OCI-LY7 (cell line): ENCODE results near the gene PLCL1. TPM values are rescaled to one million over a fixed set of nuclear protein-coding genes. Genes with fewer than 3 reads are reported as not detected.

Experiments used
- BruUV-seq: library from RNA; stranded (reverse); fragments of 400-500 nt; replicated peaks from 2 replicates; lab custom pipeline; 2021; lab: Mats Ljungman, UMichigan
- CTCF ChIA-PET: fragments of 300-600 bp; sonication (Branson Sonifier 250); formaldehyde crosslinking; loops from one replicate; lab custom pipeline; 2022; ENCODE audit warnings: antibody characterized with exemption; ENCODE audit not compliant: unreplicated experiment; lab: Charles Lee
- POLR2A ChIA-PET: fragments of 300-600 bp; sonication (Branson Sonifier 250); formaldehyde crosslinking; loops from one replicate; lab custom pipeline; 2022; ENCODE audit warnings: antibody characterized with exemption; lab: Charles Lee
- DNase-seq: peaks from one replicate; pipeline ENCODE4 v3.0.0-alpha.2; 2015; ENCODE audit warnings: low spot score
- H2AFZ ChIP-seq: fragments of 200-600 bp; sonication (generic), shearing (Covaris generic); 2 replicates; pipeline ENCODE4 v1.6.1; 2014; ENCODE audit warnings: mild to moderate bottlenecking, antibody characterized with exemption, low read length, moderate library complexity
- H3K27ac ChIP-seq: fragments of 200-600 bp; sonication (generic); 2 replicates; pipeline ENCODE4 v1.5.1; 2014; ENCODE audit warnings: mixed run types, low read depth, mild to moderate bottlenecking, moderate library complexity, low read length, inconsistent platforms; ENCODE audit not compliant: poor library complexity, severe bottlenecking
- H3K36me3 ChIP-seq: fragments of 200-600 bp; sonication (generic); 2 replicates; pipeline ENCODE4 v1.6.1; 2014; ENCODE audit warnings: mild to moderate bottlenecking, antibody characterized with exemption, low read length, moderate library complexity, mixed read lengths; ENCODE audit not compliant: insufficient read depth
- H3K4me1 ChIP-seq: fragments of 200-600 bp; sonication (generic); 2 replicates; pipeline ENCODE4 v1.5.1; 2014; ENCODE audit warnings: mild to moderate bottlenecking, low read length; ENCODE audit not compliant: insufficient read depth, poor library complexity, severe bottlenecking
- H3K4me2 ChIP-seq: fragments of 200-600 bp; sonication (generic); 2 replicates; pipeline ENCODE4 v1.6.1; 2014; ENCODE audit warnings: mild to moderate bottlenecking, low read length
- H3K4me3 ChIP-seq: fragments of 200-600 bp; sonication (generic); 2 replicates; pipeline ENCODE4 v1.5.1; 2014; ENCODE audit warnings: mild to moderate bottlenecking, low read depth, low read length; ENCODE audit not compliant: poor library complexity, severe bottlenecking
- H3K79me2 ChIP-seq: fragments of 200-600 bp; sonication (generic); 2 replicates; pipeline ENCODE4 v1.6.1; 2016; ENCODE audit warnings: low read depth, mild to moderate bottlenecking, low read length, moderate library complexity, mixed read lengths; ENCODE audit not compliant: insufficient read depth
- H3K9me2 ChIP-seq: fragments of 200-600 bp; sonication (generic); 2 replicates; pipeline ENCODE4 v1.6.1; 2016; ENCODE audit warnings: mild to moderate bottlenecking, low read length, mixed read lengths; ENCODE audit not compliant: insufficient read depth
- H3K9me3 ChIP-seq: fragments of 200-600 bp; sonication (generic); 2 replicates; pipeline ENCODE4 v1.6.1; 2014; ENCODE audit warnings: mild to moderate bottlenecking, mixed run types, low read length, mixed read lengths
- H4K20me1 ChIP-seq: fragments of 200-600 bp; sonication (generic); 2 replicates; pipeline ENCODE4 v1.6.1; 2014; ENCODE audit warnings: mild to moderate bottlenecking, antibody characterized with exemption, low read length, moderate library complexity, mixed read lengths; ENCODE audit not compliant: insufficient read depth
- EZH2phosphoT487 ChIP-seq: fragments of 200-600 bp; sonication (generic); IDR thresholded peaks from 2 replicates; pipeline ENCODE4 v1.6.1; 2018; ENCODE audit warnings: low read depth, borderline replicate concordance, mild to moderate bottlenecking, mixed run types, antibody characterized with exemption, low read length, moderate library complexity, mixed read lengths
- intact Hi-C: fragments of 100-400 bp; cut with micrococcal nuclease; formaldehyde crosslinking; loops from one replicate; pipeline ENCODE4 v1.10.0; 2022; ENCODE audit not compliant: unreplicated experiment
- total RNA-seq, 2 experiments: library from RNA; depleted of rRNA in 1 of 2; stranded (reverse); fragments of >200 nt in 1 of 2; shearing (Covaris generic) in 1 of 2; gene quantifications; 2 replicates each; pipeline ENCODE4 v1.2.3, GENCODE V29; 2014 to 2022
- TF ChIP-seq, protein P1 (sequence below): fragments of 200-600 bp; sonication (generic); conservative IDR thresholded peaks from 2 replicates; pipeline ENCODE4 v1.5.1; 2014; ENCODE audit warnings: mild to moderate bottlenecking, antibody characterized with exemption, low read length, moderate library complexity, mixed read lengths

The PLCL1 gene
- total RNA-seq, 2 experiments from 2014 or later: 0.03 TPM; not detected in 1

DNA sequence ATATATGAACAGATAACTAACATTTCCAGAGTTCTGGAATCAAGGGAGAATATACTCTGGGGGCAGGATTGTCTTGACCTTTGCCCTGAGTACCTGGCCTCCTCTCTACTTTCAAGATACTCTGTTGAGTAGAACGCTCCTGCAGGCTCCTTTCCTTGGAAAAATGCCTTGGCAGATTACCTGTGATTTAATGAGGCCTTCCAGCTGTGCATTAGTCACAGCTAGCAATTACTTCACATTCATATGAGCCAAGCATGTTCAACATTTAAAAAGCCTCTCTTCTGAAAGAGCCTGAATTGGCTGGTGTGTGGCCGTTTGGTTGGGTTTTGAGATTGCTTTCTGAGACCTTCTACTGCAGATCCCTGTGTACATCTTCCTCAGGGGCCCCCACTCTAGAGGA, 142.2 kb downstream of the PLCL1 start:
- H3K27ac ChIP-seq: no peak overlapping the region
- DNase-seq: no peak
- H3K36me3 ChIP-seq: no peaks in the 10 kb centered on the region
- TF ChIP-seq, protein P1, sequence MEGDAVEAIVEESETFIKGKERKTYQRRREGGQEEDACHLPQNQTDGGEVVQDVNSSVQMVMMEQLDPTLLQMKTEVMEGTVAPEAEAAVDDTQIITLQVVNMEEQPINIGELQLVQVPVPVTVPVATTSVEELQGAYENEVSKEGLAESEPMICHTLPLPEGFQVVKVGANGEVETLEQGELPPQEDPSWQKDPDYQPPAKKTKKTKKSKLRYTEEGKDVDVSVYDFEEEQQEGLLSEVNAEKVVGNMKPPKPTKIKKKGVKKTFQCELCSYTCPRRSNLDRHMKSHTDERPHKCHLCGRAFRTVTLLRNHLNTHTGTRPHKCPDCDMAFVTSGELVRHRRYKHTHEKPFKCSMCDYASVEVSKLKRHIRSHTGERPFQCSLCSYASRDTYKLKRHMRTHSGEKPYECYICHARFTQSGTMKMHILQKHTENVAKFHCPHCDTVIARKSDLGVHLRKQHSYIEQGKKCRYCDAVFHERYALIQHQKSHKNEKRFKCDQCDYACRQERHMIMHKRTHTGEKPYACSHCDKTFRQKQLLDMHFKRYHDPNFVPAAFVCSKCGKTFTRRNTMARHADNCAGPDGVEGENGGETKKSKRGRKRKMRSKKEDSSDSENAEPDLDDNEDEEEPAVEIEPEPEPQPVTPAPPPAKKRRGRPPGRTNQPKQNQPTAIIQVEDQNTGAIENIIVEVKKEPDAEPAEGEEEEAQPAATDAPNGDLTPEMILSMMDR: no peak
- TF ChIP-seq EZH2phosphoT487: no peak
- no peaks in the 10 kb centered on the region for H3K9me2 ChIP-seq
- no peaks in the 10 kb centered on the region for H3K4me1 ChIP-seq
- no peaks in the 10 kb centered on the region for H4K20me1 ChIP-seq
- H3K4me2 ChIP-seq: no peak overlapping the region
- H3K4me3 ChIP-seq: no peak overlapping the region
- no peaks in the 10 kb centered on the region for H3K9me3 ChIP-seq
- no TSS peak for BruUV-seq
- ChIA-PET POLR2A (interaction anchor here (0.6 kb wide), 1 partner anchor 533 kb away, joined by 4 read pairs; no protein-coding TSS in a partner anchor), CTCF (no interaction called here)
- H2AFZ ChIP-seq: no peak overlapping the region
- no peaks in the 10 kb centered on the region for H3K79me2 ChIP-seq
- intact Hi-C loops: no loop called here

DNA sequence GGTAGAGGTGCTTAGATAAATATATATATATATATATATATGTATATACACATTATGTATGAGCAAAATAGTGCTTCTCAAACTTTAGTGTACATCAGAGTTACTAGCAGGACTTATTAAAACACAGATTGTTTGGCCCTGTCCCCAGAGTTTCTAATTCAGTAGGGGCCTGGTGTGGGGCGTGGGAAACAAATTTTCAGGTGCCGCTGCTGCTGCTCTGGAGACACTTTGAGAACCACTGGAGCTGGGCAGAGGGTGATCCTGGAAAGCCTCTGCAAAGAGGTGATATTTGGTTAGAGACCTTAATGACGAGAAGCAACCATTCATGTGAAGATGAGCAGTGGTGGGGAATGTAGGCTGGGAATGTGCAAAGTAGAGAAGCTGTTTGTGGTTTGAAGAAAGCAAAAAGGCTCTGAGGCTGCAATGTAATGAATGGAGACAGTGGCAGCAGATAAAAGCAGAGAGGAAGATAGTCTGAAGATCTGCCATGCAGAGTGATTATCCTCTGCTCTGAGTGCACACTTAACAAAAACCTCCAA, 142.9 kb downstream of the PLCL1 start:
- H3K36me3 ChIP-seq: no peaks in the 10 kb centered on the region
- POLR2A ChIA-PET: no interaction called here
- CTCF ChIA-PET: no interaction called here
- no peak overlapping the region for H3K4me3 ChIP-seq
- no peaks in the 10 kb centered on the region for H3K9me2 ChIP-seq
- H3K4me1 ChIP-seq: no peaks in the 10 kb centered on the region
- no peaks in the 10 kb centered on the region for H3K79me2 ChIP-seq
- no TSS peak for BruUV-seq
- intact Hi-C loops: no loop called here
- DNase-seq: no peak
- H4K20me1 ChIP-seq: no peaks in the 10 kb centered on the region
- no peak overlapping the region for H3K27ac ChIP-seq
- TF ChIP-seq, protein P1: no peak
- no peak for TF ChIP-seq EZH2phosphoT487
- no peak overlapping the region for H3K4me2 ChIP-seq
- no peaks in the 10 kb centered on the region for H3K9me3 ChIP-seq
- H2AFZ ChIP-seq: no peak overlapping the region

DNA sequence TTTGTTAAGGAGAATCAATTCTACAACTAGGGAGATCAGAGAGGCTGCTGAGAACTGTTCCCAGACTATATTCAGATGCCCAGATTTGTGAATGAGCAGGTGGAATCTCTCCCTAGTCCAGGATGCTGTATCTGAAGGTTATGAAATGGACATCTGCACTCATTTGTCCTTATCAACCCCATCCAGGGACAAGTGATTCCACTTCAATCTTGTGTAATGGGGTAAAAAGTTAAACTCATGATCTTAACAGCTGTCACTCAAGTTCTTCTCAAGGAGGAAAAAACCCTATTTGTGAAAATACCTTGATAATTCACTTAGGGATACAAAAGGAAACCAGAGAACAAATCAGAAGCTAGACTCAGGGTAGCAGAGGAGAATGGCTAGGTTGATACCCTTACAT, 144.8 kb downstream of the PLCL1 start:
- H3K4me1 ChIP-seq: no peaks in the 10 kb centered on the region
- ChIA-PET CTCF (no interaction called here), POLR2A (interaction anchor here (0.7 kb wide), 1 partner anchor 34 kb away, joined by 3 read pairs; no protein-coding TSS in a partner anchor)
- TF ChIP-seq EZH2phosphoT487: no peak
- TF ChIP-seq, protein P1: no peak
- H3K9me2 ChIP-seq: no peaks in the 10 kb centered on the region
- H3K9me3 ChIP-seq: no peaks in the 10 kb centered on the region
- H3K4me3 ChIP-seq: no peak overlapping the region
- H3K79me2 ChIP-seq: no peaks in the 10 kb centered on the region
- no peaks in the 10 kb centered on the region for H4K20me1 ChIP-seq
- no peak for DNase-seq
- intact Hi-C loops: no loop called here
- H3K36me3 ChIP-seq: no peaks in the 10 kb centered on the region
- no peak overlapping the region for H3K4me2 ChIP-seq
- no peak overlapping the region for H2AFZ ChIP-seq
- no TSS peak for BruUV-seq
- H3K27ac ChIP-seq: no peak overlapping the region
